ENCODE measurements around the gene SLC17A6. TPM values are rescaled to one million over a fixed set of nuclear protein-coding genes. Genes with fewer than 3 reads are reported as not detected.

The SLC17A6 gene
- polyA plus RNA-seq, 1 donor = not detected

DNA sequence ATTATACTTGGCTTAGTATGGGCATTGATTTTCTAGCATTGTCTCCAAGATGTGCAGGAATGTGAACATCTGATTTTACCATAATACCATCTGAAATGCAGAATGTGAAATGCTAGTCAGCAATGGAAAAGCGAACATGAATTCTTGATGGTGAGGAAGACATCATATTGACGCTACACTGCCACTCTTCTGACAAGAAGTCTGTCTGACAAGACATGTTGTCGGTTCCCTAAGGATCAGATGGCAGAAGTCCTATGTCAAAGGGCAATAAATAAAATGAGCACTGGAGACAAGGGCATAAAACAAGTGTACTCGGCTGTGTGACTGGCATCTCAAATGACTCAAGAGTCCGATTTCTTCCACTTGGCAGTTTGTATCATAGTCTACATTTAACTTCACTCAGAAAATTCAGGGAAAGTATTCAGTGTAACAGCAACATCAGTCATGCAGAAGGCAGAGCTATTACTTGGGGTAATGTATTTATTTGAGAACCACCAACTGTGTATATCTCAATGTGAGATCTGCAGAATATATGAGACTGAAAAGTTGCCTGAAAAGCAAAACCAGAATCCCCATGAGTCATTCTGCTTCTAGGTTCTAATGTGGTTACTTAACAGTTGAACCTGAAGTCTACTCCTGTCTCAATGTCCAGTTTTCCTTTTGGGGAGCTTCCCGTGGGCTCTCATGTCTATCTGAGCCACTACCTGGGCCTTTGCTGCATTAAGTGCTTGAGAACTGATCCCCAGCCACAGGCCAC, 51.5 kb downstream of the SLC17A6 start:
- no peak overlapping the region for H3K27ac ChIP-seq (ENCODE audit: low read length)
- no peaks in the 10 kb centered on the region for H3K36me3 ChIP-seq (ENCODE audit: control insufficient read depth, insufficient read depth, low read length)
- H3K4me1 ChIP-seq (ENCODE audit: control insufficient read depth, insufficient read depth, low read length) = no peaks in the 10 kb centered on the region
- H3K4me3 ChIP-seq (ENCODE audit: low read length) = no peak overlapping the region
- H3K9me3 ChIP-seq (ENCODE audit: control insufficient read depth, low read depth, low read length) = no peaks in the 10 kb centered on the region
- no peak for DNase-seq
- H3K27me3 ChIP-seq (ENCODE audit: control insufficient read depth, insufficient read depth, low read length) = no peaks in the 10 kb centered on the region
- WGBS (ENCODE audit: insufficient coverage, low lambda C conversion rate) = 100% methylated on average over 2 of the region's 6 CpGs

DNA sequence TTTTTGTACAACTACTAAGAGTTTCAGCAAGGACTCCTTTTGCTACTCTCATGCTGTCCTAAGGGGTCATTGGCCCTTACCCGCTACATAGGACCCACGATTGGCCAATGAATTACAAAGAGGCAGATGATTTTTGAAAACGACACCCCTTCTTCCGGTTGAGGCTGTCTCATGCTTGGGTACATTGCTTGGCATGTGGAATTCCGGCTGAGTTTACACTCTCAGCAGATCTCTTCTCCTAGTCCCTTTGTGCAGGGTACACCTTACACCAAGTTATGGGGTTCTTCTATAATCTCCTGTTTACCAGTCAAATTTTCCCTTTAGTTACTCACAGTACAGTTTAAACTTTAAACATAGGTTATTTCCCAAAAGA, 52.1 kb downstream of the SLC17A6 start:
- H3K4me3 ChIP-seq (ENCODE audit: low read length) = no peak overlapping the region
- H3K27me3 ChIP-seq (ENCODE audit: control insufficient read depth, insufficient read depth, low read length) = no peaks in the 10 kb centered on the region
- WGBS (ENCODE audit: insufficient coverage, low lambda C conversion rate) = no CpG with 5 or more reads among the region's 5 CpGs
- no peak overlapping the region for H3K27ac ChIP-seq (ENCODE audit: low read length)
- H3K4me1 ChIP-seq (ENCODE audit: control insufficient read depth, insufficient read depth, low read length) = no peaks in the 10 kb centered on the region
- H3K9me3 ChIP-seq (ENCODE audit: control insufficient read depth, low read depth, low read length) = no peaks in the 10 kb centered on the region
- DNase-seq = no peak
- no peaks in the 10 kb centered on the region for H3K36me3 ChIP-seq (ENCODE audit: control insufficient read depth, insufficient read depth, low read length)

DNA sequence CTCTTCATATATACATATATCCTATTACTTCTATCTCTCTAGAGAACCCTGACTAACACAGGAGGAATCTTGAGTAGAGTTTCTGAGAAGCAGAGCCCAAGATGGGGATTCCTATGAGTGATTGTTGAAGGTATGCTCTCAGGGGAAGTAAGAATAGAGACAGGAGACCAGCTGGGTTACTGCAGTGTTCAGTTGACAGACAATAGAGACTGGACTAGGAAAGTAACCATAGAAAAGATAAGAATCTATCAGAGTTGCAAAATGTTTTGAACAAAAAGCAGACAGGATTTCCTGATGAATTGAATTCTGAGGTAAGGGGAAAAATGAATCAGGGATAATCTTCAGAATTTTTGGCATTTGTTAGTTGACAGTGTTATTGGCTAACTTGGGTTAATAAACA, 54.4 kb downstream of the SLC17A6 start:
- no peaks in the 10 kb centered on the region for H3K4me1 ChIP-seq (ENCODE audit: control insufficient read depth, insufficient read depth, low read length)
- no peaks in the 10 kb centered on the region for H3K9me3 ChIP-seq (ENCODE audit: control insufficient read depth, low read depth, low read length)
- H3K27ac ChIP-seq (ENCODE audit: low read length) = no peak overlapping the region
- no peak for DNase-seq
- H3K4me3 ChIP-seq (ENCODE audit: low read length) = no peak overlapping the region
- no peaks in the 10 kb centered on the region for H3K27me3 ChIP-seq (ENCODE audit: control insufficient read depth, insufficient read depth, low read length)
- no peaks in the 10 kb centered on the region for H3K36me3 ChIP-seq (ENCODE audit: control insufficient read depth, insufficient read depth, low read length)

GRCh38 chr11:22405377-22405776, 67.2 kb downstream of the SLC17A6 start:
- Histone ChIP-seq H3K4me3 (ENCODE audit: low read length) (no peak overlapping the region), H3K27me3 (ENCODE audit: control insufficient read depth, insufficient read depth, low read length) (no peaks in the 10 kb centered on the region), H3K27ac (ENCODE audit: low read length) (no peak overlapping the region), H3K36me3 (ENCODE audit: control insufficient read depth, insufficient read depth, low read length) (no peaks in the 10 kb centered on the region), H3K4me1 (ENCODE audit: control insufficient read depth, insufficient read depth, low read length) (no peaks in the 10 kb centered on the region), H3K9me3 (ENCODE audit: control insufficient read depth, low read depth, low read length) (no peaks in the 10 kb centered on the region)
- WGBS (ENCODE audit: insufficient coverage, low lambda C conversion rate) = 58% methylated on average over 2 of the region's 3 CpGs
- DNase-seq = no peak

GRCh38 chr11:22407267-22407666, 69.1 kb downstream of the SLC17A6 start:
- no peak for DNase-seq
- Histone ChIP-seq H3K4me3 (ENCODE audit: low read length) (no peak overlapping the region), H3K27ac (ENCODE audit: low read length) (no peak overlapping the region), H3K27me3 (ENCODE audit: control insufficient read depth, insufficient read depth, low read length) (no peaks in the 10 kb centered on the region), H3K36me3 (ENCODE audit: control insufficient read depth, insufficient read depth, low read length) (no peaks in the 10 kb centered on the region), H3K9me3 (ENCODE audit: control insufficient read depth, low read depth, low read length) (no peaks in the 10 kb centered on the region), H3K4me1 (ENCODE audit: control insufficient read depth, insufficient read depth, low read length) (no peaks in the 10 kb centered on the region)
- 80% methylated on average over 1 of the region's 1 CpG for WGBS (ENCODE audit: insufficient coverage, low lambda C conversion rate)

GRCh38 chr11:22407921-22408320, 69.7 kb downstream of the SLC17A6 start:
- Histone ChIP-seq H3K27ac (ENCODE audit: low read length) (no peak overlapping the region), H3K4me1 (ENCODE audit: control insufficient read depth, insufficient read depth, low read length) (no peaks in the 10 kb centered on the region), H3K4me3 (ENCODE audit: low read length) (no peak overlapping the region), H3K27me3 (ENCODE audit: control insufficient read depth, insufficient read depth, low read length) (no peaks in the 10 kb centered on the region), H3K36me3 (ENCODE audit: control insufficient read depth, insufficient read depth, low read length) (no peaks in the 10 kb centered on the region), H3K9me3 (ENCODE audit: control insufficient read depth, low read depth, low read length) (no peaks in the 10 kb centered on the region)
- no peak for DNase-seq
- no CpG with 5 or more reads among the region's 2 CpGs for WGBS (ENCODE audit: insufficient coverage, low lambda C conversion rate)

DNA sequence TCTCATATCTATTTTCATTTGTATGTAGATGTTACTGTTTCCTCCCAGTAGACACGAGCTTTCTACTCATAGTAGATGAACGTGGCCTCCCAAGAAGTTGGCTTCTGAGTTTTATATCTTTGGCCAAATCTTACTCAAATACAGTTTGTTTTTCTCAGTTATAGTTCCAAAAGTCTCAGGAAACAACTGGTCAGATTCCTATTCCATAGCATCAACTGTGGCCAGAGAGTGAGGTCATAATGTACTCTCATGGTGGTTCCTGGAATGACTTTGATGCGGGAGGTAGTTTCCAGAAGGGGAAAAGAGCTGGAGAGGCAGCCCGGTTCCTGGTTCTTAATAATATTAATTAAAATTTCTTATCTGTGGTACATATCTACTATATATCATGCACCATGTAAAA, 77.3 kb downstream of the SLC17A6 start:
- Histone ChIP-seq H3K27me3 (ENCODE audit: control insufficient read depth, insufficient read depth, low read length) (no peaks in the 10 kb centered on the region), H3K27ac (ENCODE audit: low read length) (no peak overlapping the region), H3K4me3 (ENCODE audit: low read length) (no peak overlapping the region), H3K4me1 (ENCODE audit: control insufficient read depth, insufficient read depth, low read length) (no peaks in the 10 kb centered on the region), H3K9me3 (ENCODE audit: control insufficient read depth, low read depth, low read length) (no peaks in the 10 kb centered on the region), H3K36me3 (ENCODE audit: control insufficient read depth, insufficient read depth, low read length) (no peaks in the 10 kb centered on the region)
- DNase-seq = no peak
- WGBS (ENCODE audit: insufficient coverage, low lambda C conversion rate) = 82% methylated on average over 3 of the region's 4 CpGs

DNA sequence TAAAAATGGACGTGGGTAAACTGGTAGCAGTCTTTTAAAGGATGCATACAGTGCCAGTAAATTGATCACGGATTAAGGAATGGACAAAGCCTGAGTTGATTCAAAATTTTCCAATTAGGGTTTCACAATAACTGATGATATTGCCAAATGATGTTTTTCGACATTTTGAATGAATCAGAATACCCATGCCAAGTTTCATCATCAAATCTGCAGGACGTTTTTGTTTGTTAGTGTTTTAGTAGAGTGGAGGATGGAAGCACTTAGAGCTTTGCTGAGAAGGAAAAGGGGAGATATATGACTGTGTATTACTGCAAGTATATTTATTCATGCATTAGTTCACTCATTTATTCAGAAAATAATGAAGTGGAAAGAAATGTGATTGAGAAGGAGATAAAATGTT, 78.3 kb downstream of the SLC17A6 start:
- Histone ChIP-seq H3K4me1 (ENCODE audit: control insufficient read depth, insufficient read depth, low read length) (no peaks in the 10 kb centered on the region), H3K4me3 (ENCODE audit: low read length) (no peak overlapping the region), H3K36me3 (ENCODE audit: control insufficient read depth, insufficient read depth, low read length) (no peaks in the 10 kb centered on the region), H3K9me3 (ENCODE audit: control insufficient read depth, low read depth, low read length) (no peaks in the 10 kb centered on the region), H3K27me3 (ENCODE audit: control insufficient read depth, insufficient read depth, low read length) (no peaks in the 10 kb centered on the region), H3K27ac (ENCODE audit: low read length) (no peak overlapping the region)
- 60% methylated on average over 3 of the region's 4 CpGs for WGBS (ENCODE audit: insufficient coverage, low lambda C conversion rate)
- DNase-seq = no peak

GRCh38 chr11:22426915-22427314, 88.7 kb downstream of the SLC17A6 start:
- H3K27ac ChIP-seq (ENCODE audit: low read length) = no peak overlapping the region
- H3K4me3 ChIP-seq (ENCODE audit: low read length) = no peak overlapping the region
- H3K9me3 ChIP-seq (ENCODE audit: control insufficient read depth, low read depth, low read length) = no peaks in the 10 kb centered on the region
- no peaks in the 10 kb centered on the region for H3K36me3 ChIP-seq (ENCODE audit: control insufficient read depth, insufficient read depth, low read length)
- H3K27me3 ChIP-seq (ENCODE audit: control insufficient read depth, insufficient read depth, low read length) = no peaks in the 10 kb centered on the region
- no peaks in the 10 kb centered on the region for H3K4me1 ChIP-seq (ENCODE audit: control insufficient read depth, insufficient read depth, low read length)
- no peak for DNase-seq
- WGBS (ENCODE audit: insufficient coverage, low lambda C conversion rate) = no CpG with 5 or more reads among the region's 1 CpG
